HG03575 (cell line): ENCODE measurements around the gene VOPP1.

Source experiments
- ATAC-seq: cut with Tn5 transposase; IDR thresholded peaks from one replicate; pipeline ENCODE4 v1.9.1; 2021; ENCODE audit not compliant: unreplicated experiment, insufficient number of reproducible peaks, low FRiP score; ENCODE audit errors: extremely low read depth

Gene VOPP1

GRCh38 chr7:55457801-55458200 lies 114.5 kb downstream of the VOPP1 start:
- ATAC-seq = no peak

GRCh38 chr7:55452971-55453370 lies 119.3 kb downstream of the VOPP1 start:
- no peak for ATAC-seq

- no peak for ATAC-seq
Observed at GRCh38 chr7:55449992-55450535, 122.2 kb downstream of the VOPP1 start.

- ATAC-seq = no peak
Observed at GRCh38 chr7:55449205-55449991, 122.9 kb downstream of the VOPP1 start.

- no peak for ATAC-seq
Observed at GRCh38 chr7:55448526-55448925, 123.8 kb downstream of the VOPP1 start.

GRCh38 chr7:55444786-55445185 lies 127.5 kb downstream of the VOPP1 start:
- ATAC-seq = no peak

- ATAC-seq = no peak
Observed at GRCh38 chr7:55441774-55442522, 130.4 kb downstream of the VOPP1 start.

- ATAC-seq = no peak
Observed at GRCh38 chr7:55441002-55441401, 131.3 kb downstream of the VOPP1 start.

GRCh38 chr7:55440040-55440690 lies 132.1 kb downstream of the VOPP1 start:
- no peak for ATAC-seq

- ATAC-seq = no peak
Observed at GRCh38 chr7:55439627-55440026, 132.7 kb downstream of the VOPP1 start.

GRCh38 chr7:55438757-55439525 lies 133.4 kb downstream of the VOPP1 start:
- no peak for ATAC-seq

GRCh38 chr7:55438085-55438756 lies 134.1 kb downstream of the VOPP1 start:
- no peak for ATAC-seq

GRCh38 chr7:55437375-55437774 lies 134.9 kb downstream of the VOPP1 start:
- no peak for ATAC-seq

GRCh38 chr7:55436457-55436856 lies 135.8 kb downstream of the VOPP1 start:
- ATAC-seq = no peak

- ATAC-seq = no peak
Observed at GRCh38 chr7:55435466-55435865, 136.8 kb downstream of the VOPP1 start.

GRCh38 chr7:55432939-55433784 lies 139.1 kb downstream of the VOPP1 start:
- ATAC-seq = peak; percentile 48

- ATAC-seq = no peak
Observed at GRCh38 chr7:55432506-55432905, 139.8 kb downstream of the VOPP1 start.

- ATAC-seq = no peak
Observed at GRCh38 chr7:55431898-55432297, 140.4 kb downstream of the VOPP1 start.
